ENCODE results near the gene IL18RAP.

The IL18RAP gene

GRCh38 chr2:102387763-102388546, 35.0 kb upstream of the IL18RAP start:
- TF ChIP-seq CTCF (conservative IDR thresholded peaks at IDR 0.05; ENCODE audit: low read depth, low read length): no peak
- DNase-seq (ENCODE audit: low read depth): no peak
- no peak overlapping the region for H3K4me3 ChIP-seq (ENCODE audit: low read depth, low read length)

GRCh38 chr2:102391565-102391964, 31.4 kb upstream of the IL18RAP start:
- no peak overlapping the region for H3K4me3 ChIP-seq (ENCODE audit: low read depth, low read length)
- DNase-seq (ENCODE audit: low read depth): no peak
- no peak for TF ChIP-seq CTCF (conservative IDR thresholded peaks at IDR 0.05; ENCODE audit: low read depth, low read length)

- TF ChIP-seq CTCF (conservative IDR thresholded peaks at IDR 0.05; ENCODE audit: low read depth, low read length): no peak
- no peak for DNase-seq (ENCODE audit: low read depth)
- H3K4me3 ChIP-seq (ENCODE audit: low read depth, low read length): no peak overlapping the region
Observed at GRCh38 chr2:102392096-102392495, 30.9 kb upstream of the IL18RAP start.

- no peak for TF ChIP-seq CTCF (conservative IDR thresholded peaks at IDR 0.05; ENCODE audit: low read depth, low read length)
- no peak for DNase-seq (ENCODE audit: low read depth)
- no peak overlapping the region for H3K4me3 ChIP-seq (ENCODE audit: low read depth, low read length)
Observed at GRCh38 chr2:102392942-102393341, 30.0 kb upstream of the IL18RAP start.

GRCh38 chr2:102396012-102396411, 26.9 kb upstream of the IL18RAP start:
- H3K4me3 ChIP-seq (ENCODE audit: low read depth, low read length): no peak overlapping the region
- no peak for DNase-seq (ENCODE audit: low read depth)
- TF ChIP-seq CTCF (conservative IDR thresholded peaks at IDR 0.05; ENCODE audit: low read depth, low read length): no peak

- H3K4me3 ChIP-seq (ENCODE audit: low read depth, low read length): no peak overlapping the region
- no peak for DNase-seq (ENCODE audit: low read depth)
- TF ChIP-seq CTCF (conservative IDR thresholded peaks at IDR 0.05; ENCODE audit: low read depth, low read length): no peak
Observed at GRCh38 chr2:102397209-102397608, 25.8 kb upstream of the IL18RAP start.

GRCh38 chr2:102399499-102400141, 23.3 kb upstream of the IL18RAP start:
- TF ChIP-seq CTCF (conservative IDR thresholded peaks at IDR 0.05; ENCODE audit: low read depth, low read length): no peak
- no peak for DNase-seq (ENCODE audit: low read depth)
- H3K4me3 ChIP-seq (ENCODE audit: low read depth, low read length): no peak overlapping the region
